Suprapubic skin (tissue), 3 donors: Measurements from ENCODE around the gene DTX3L.

ENCODE experiments used
- CTCF ChIP-seq, 2 donors: fragments of 200-600 bp in 1 of 2; fragments of 450-650 bp in 1 of 2; sonication (generic) in 1 of 2; IDR thresholded peaks; one replicate each; pipeline ENCODE4 v1.5.1; 2016 to 2019; ENCODE audit warnings: antibody characterized with exemption in 2 of 2, mild to moderate bottlenecking in 1 of 2, moderate library complexity in 1 of 2
- POLR2A ChIP-seq, 2 donors: fragments of 450-650 bp; IDR thresholded peaks; one replicate each; pipeline ENCODE4 v1.6.1; 2017; ENCODE audit warnings: antibody characterized with exemption in 2 of 2, mild to moderate bottlenecking in 2 of 2, moderate library complexity in 2 of 2

- TF ChIP-seq CTCF (IDR thresholded peaks at IDR 0.05) = peak in 1 of 2 donors; percentile 37
- no peak for TF ChIP-seq POLR2A (IDR thresholded peaks at IDR 0.05)
These were observed 3.5 kb upstream of the DTX3L start for GRCh38 chr3:122560680-122561079.
